Measurements from ENCODE around the gene GDF7.

GRCh38 chr2:20620271-20620681 lies 46.7 kb upstream of the GDF7 start:
- no peak for TF ChIP-seq SP1 (IDR thresholded peaks at IDR 0.05)
- no peak for TF ChIP-seq ZNF384 (IDR thresholded peaks at IDR 0.05)
